ENCODE results near the gene C1QL4.
"Not testable (repeated sequence)": the region's sequence is repeated elsewhere in the genome, so short reads cannot be mapped to it uniquely, and the experiment has no call there.

The C1QL4 gene

DNA sequence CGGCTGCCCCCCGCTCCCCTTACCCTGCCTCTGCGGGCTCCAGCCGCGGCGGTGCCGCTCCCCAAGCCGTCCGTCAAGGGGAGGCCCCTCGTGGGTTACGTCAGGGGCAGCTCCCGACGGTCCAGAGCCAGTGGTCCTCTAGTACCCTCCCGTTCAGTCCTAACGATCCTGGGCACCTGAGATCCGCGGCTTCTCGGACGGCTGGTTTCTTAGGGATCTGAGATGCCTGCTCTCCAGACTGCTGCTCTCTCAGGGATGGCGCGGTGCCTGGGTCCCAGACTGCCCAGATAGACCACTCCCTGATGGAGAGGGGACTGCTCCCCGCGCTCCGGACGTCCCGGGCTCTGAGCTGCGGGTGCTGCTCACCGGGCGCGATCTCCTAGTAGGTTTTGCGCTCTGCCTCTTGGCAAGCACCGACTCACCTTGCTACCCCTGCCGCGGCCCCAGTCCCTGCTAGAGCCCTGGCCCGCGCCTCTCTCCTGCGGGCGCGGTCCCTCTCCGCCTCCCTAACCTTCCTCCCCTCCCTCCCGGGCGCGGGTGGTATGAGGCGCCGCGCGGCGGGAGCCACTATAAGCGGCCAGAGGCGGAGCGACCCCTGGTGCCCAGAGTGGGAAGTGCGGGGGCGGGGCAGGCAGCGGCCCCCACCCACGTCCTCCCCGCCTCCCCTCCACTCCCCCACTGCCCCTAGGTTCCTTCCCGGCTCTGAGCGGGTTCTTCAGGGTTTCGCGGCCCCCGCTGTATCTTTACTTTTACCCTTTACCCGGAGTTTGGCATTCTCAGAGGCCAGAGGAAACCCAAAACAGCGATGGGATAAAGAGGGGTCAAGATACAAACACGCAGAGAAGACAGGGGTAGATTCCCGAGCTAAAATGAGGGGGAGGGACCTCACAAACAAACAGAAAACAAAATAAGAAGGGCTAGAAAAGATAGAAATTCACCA, at the start of gene C1QL4:
Gene C1QL4, minus strand, starts transcription at position 544 of the 940 bp plus-strand sequence. CDS start 711 bp downstream, outside the sequence.
- H3K4me3 ChIP-seq (ENCODE audit: low read depth, low read length) = peak within 1 kb of the TSS; percentile 21
- TF ChIP-seq, protein P1, sequence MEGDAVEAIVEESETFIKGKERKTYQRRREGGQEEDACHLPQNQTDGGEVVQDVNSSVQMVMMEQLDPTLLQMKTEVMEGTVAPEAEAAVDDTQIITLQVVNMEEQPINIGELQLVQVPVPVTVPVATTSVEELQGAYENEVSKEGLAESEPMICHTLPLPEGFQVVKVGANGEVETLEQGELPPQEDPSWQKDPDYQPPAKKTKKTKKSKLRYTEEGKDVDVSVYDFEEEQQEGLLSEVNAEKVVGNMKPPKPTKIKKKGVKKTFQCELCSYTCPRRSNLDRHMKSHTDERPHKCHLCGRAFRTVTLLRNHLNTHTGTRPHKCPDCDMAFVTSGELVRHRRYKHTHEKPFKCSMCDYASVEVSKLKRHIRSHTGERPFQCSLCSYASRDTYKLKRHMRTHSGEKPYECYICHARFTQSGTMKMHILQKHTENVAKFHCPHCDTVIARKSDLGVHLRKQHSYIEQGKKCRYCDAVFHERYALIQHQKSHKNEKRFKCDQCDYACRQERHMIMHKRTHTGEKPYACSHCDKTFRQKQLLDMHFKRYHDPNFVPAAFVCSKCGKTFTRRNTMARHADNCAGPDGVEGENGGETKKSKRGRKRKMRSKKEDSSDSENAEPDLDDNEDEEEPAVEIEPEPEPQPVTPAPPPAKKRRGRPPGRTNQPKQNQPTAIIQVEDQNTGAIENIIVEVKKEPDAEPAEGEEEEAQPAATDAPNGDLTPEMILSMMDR (IDR thresholded peaks at IDR 0.05; ENCODE audit: low read depth, low read length) = peak; percentile 90
- peak; percentile 63 for DNase-seq (ENCODE audit: low read depth, low spot score)
- in situ Hi-C loops (cut with HindIII; ENCODE audit: low sequenced_read_pairs) = no loop called here

DNA sequence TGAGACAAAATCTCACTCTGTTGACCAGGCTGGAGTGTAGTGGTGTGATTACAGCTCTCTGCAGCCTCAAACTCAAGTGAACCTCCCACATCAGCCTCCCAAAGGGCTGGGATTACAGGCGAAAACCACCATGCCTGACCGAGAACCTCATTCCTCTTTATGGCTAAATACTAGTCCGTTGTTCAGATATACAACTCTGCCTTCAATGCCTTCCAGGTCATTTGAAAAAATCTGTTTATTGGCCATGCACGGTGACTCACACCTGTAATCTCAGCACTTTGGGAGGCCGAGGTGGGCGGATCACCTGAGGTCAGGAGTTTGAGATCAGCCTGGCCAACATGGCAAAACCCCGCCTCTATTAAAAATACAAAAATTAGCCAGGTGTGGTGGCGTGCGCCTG, 43.2 kb upstream of the C1QL4 start:
- in situ Hi-C loops (cut with HindIII; ENCODE audit: low sequenced_read_pairs); H3K4me3 ChIP-seq (ENCODE audit: low read depth, low read length); DNase-seq (ENCODE audit: low read depth, low spot score): not testable (repeated sequence)

DNA sequence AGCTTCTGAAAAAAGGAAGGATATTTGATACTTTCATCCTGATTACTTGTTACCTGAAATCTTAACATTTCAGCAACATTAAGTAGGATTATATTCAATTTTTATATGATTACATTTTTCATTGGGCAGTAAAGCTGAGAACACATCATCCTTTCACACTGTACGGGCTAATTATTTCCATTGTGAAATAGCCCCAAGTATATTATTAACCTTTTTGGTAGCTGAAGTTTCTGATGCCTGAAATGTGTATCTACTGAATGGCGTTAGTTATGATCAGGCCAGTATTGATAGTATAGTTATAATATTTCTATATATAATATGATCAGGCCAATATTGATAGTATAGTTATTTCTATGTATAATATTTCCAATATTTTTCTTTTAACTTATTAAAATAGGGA, 40.4 kb upstream of the C1QL4 start:
- TF ChIP-seq, protein P1 (IDR thresholded peaks at IDR 0.05; ENCODE audit: low read depth, low read length) = no peak
- DNase-seq (ENCODE audit: low read depth, low spot score) = no peak
- in situ Hi-C loops (cut with HindIII; ENCODE audit: low sequenced_read_pairs) = no loop called here
- no peak overlapping the region for H3K4me3 ChIP-seq (ENCODE audit: low read depth, low read length)

DNA sequence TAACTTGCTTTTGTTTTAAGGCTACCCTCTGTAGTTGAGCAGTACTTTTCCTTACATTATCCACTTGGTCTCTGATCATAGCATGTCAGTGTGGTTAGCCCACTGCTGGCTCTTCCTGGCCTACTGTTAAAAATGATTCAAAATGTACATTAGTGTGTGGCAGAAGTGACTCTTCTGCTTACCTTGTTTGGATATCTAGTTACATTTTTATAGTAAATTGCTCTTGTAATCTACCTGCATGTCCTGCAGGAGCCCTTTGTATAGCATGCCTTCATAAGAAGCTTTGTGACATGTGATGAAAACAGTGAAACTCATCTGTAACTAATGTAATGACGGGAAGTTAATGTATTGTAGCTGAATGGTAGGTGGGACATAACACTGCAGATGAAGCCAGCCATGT, 38.4 kb upstream of the C1QL4 start:
- in situ Hi-C loops (cut with HindIII; ENCODE audit: low sequenced_read_pairs) = no loop called here
- DNase-seq (ENCODE audit: low read depth, low spot score) = no peak

DNA sequence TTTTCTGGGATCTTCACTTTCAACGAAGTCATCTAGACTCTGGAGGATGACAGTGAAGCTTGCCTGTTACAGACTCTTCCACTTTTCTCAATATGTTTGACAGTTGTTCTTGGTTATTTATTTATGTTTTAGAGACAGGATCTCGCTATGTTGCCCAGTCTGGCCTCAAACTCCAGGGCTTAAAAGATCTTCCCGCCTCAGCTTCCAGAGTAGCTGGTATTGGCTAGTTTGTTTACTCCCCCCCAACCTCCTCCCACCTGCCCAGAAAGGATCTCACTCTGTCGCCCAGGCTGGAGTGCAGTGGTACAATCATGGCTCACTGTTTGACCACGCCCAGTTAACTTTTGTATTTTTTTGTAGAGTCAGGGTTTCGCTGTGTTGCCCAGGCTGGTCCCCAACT, 33.6 kb upstream of the C1QL4 start:
- TF ChIP-seq, protein P1 (IDR thresholded peaks at IDR 0.05; ENCODE audit: low read depth, low read length) = no peak
- DNase-seq (ENCODE audit: low read depth, low spot score) = no peak
- no peak overlapping the region for H3K4me3 ChIP-seq (ENCODE audit: low read depth, low read length)
- in situ Hi-C loops (cut with HindIII; ENCODE audit: low sequenced_read_pairs) = loop anchor here (25.0 kb wide), 1 partner anchor 142 kb away; no protein-coding TSS in a partner anchor

More for the DNA sequence above, 38.4 kb upstream of the C1QL4 start:
- no peak overlapping the region for H3K4me3 ChIP-seq (ENCODE audit: low read depth, low read length)
- TF ChIP-seq, protein P1 (IDR thresholded peaks at IDR 0.05; ENCODE audit: low read depth, low read length) = no peak

DNA sequence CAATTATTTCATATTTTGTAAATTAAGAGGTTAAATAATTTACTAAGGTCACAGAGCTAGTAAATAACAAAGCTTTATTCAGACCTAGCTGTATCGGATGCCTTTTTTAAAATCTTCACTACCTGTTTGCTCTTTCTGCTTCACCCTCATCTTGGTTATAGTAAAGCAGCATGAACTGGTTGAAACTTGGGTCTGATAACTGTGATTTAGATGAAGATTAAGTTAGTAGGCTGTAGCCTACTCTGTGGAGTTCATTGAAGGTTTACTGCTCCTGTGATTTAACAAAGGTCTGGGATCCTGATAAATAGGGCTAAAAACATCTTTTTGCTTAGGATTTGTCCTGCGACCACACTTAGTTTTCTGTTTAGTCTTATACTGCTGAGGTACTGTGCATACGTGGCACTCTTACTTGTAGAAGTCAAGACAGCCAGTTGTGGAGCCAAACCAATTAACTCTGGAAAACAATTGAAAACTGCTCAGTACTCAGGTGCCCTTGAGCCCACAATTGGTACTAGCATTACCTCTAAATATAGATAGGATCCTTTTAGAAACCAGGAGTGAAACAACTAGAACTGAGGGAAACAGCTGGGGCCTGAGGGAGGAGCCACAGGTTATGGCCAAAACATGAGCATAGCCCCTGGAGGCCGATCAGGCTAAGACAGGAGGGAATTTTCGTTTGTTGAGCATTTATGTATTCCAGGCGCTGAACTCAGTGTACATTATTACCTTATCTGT, 32.6 kb upstream of the C1QL4 start:
- H3K4me3 ChIP-seq (ENCODE audit: low read depth, low read length) = no peak overlapping the region
- TF ChIP-seq, protein P1 (IDR thresholded peaks at IDR 0.05; ENCODE audit: low read depth, low read length) = peak; percentile 43
- in situ Hi-C loops (cut with HindIII; ENCODE audit: low sequenced_read_pairs) = loop anchor here (25.0 kb wide), 1 partner anchor 143 kb away; no protein-coding TSS in a partner anchor
- DNase-seq (ENCODE audit: low read depth, low spot score) = peak; percentile 35
